Measurements from ENCODE around the gene ATF4. TPM values are rescaled to one million over a fixed set of nuclear protein-coding genes. Genes with fewer than 3 reads are reported as not detected.

The ATF4 gene
- total RNA-seq, 1 experiment from 2014 or later = 230 TPM

- H3K9me2 ChIP-seq (replicated peaks; ENCODE audit: low read length) = no peaks in the 10 kb centered on the region
- TF ChIP-seq EZH2 (IDR thresholded peaks at IDR 0.05; ENCODE audit: low read length, unreplicated experiment) = no peak
- TF ChIP-seq EZH2phosphoT487 (IDR thresholded peaks at IDR 0.05; ENCODE audit: borderline replicate concordance, low read length) = no peak
- no peak for TF ChIP-seq CTCF (conservative IDR thresholded peaks at IDR 0.05; ENCODE audit: low read depth, low read length)
- no peaks in the 10 kb centered on the region for H3K9me3 ChIP-seq (ENCODE audit: low read length)
- peaks cover 25% of the 10 kb centered on the region; the same call in 1 of the 2 replicates for H3K36me3 ChIP-seq (ENCODE audit: low read depth, low read length)
- H4K20me1 ChIP-seq (ENCODE audit: low read length) = no peaks in the 10 kb centered on the region
- H3K4me2 ChIP-seq (ENCODE audit: low read length) = peak within 1 kb of the TSS; percentile 78
- no TSS peak for BruUV-seq (replicated peaks)
- ATAC-seq = peak; percentile 97
- peak; percentile 90 for DNase-seq
- H3K79me2 ChIP-seq (ENCODE audit: low read length) = peaks cover 46% of the 10 kb centered on the region
- POLR2A ChIA-PET (ENCODE audit: unreplicated experiment) = no interaction called here
- peak within 1 kb of the TSS; percentile 94 for H3K9ac ChIP-seq (ENCODE audit: low read length)
- CTCF ChIA-PET = interaction anchor here (1.0 kb wide), 2 partner anchors 18 to 27 kb away, joined by 4 to 5 read pairs; partner anchors contain the start of gene ATF4
- peak within 1 kb of the TSS; percentile 93 for H3K4me3 ChIP-seq (ENCODE audit: low read length)
- intact Hi-C loops (cut with micrococcal nuclease) = no loop called here
- H3K4me1 ChIP-seq (ENCODE audit: insufficient read depth, low read length) = peaks cover 17% of the 10 kb centered on the region
- H3K27me3 ChIP-seq (ENCODE audit: low read length) = no peaks in the 10 kb centered on the region
- peak within 1 kb of the TSS; percentile 25; the same call in 1 of the 2 replicates for H3K27ac ChIP-seq (ENCODE audit: low read length)
- peak within 1 kb of the TSS; percentile 78 for H2AFZ ChIP-seq (ENCODE audit: low read length)
- H3F3A ChIP-seq (ENCODE audit: low read length, unreplicated experiment) = no peaks in the 10 kb centered on the region
Observed at GRCh38 chr22:39502109-39502788, 18.1 kb upstream of the ATF4 start, which contains the start of gene MIEF1. Gene MIEF1, plus strand, starts transcription at chr22:39502290. Its CDS starts 9,005 bp downstream, at chr22:39511295.

GRCh38 chr22:39502789-39503409 lies 17.5 kb upstream of the ATF4 start:
- ATAC-seq = peak; percentile 5; the same call in 1 of the 2 replicates
- ChIA-PET CTCF (no interaction called here), POLR2A (ENCODE audit: unreplicated experiment) (no interaction called here)
- TF ChIP-seq CTCF (conservative IDR thresholded peaks at IDR 0.05; ENCODE audit: low read depth, low read length) (no peak), EZH2 (IDR thresholded peaks at IDR 0.05; ENCODE audit: low read length, unreplicated experiment) (no peak), EZH2phosphoT487 (IDR thresholded peaks at IDR 0.05; ENCODE audit: borderline replicate concordance, low read length) (no peak)
- Histone ChIP-seq H3K27ac (ENCODE audit: low read length) (peak overlapping the region; percentile 25; the same call in 1 of the 2 replicates), H3K36me3 (ENCODE audit: low read depth, low read length) (peaks cover 27% of the 10 kb centered on the region; the same call in 1 of the 2 replicates), H3K9me3 (ENCODE audit: low read length) (no peaks in the 10 kb centered on the region), H3K4me3 (ENCODE audit: low read length) (peak overlapping the region; percentile 93), H4K20me1 (ENCODE audit: low read length) (no peaks in the 10 kb centered on the region), H3K79me2 (ENCODE audit: low read length) (peaks cover 50% of the 10 kb centered on the region), H3F3A (ENCODE audit: low read length, unreplicated experiment) (no peaks in the 10 kb centered on the region), H3K9me2 (replicated peaks; ENCODE audit: low read length) (no peaks in the 10 kb centered on the region), H3K27me3 (ENCODE audit: low read length) (no peaks in the 10 kb centered on the region), H3K4me1 (ENCODE audit: insufficient read depth, low read length) (peaks cover 17% of the 10 kb centered on the region), H2AFZ (ENCODE audit: low read length) (peak overlapping the region; percentile 78), H3K9ac (ENCODE audit: low read length) (peak overlapping the region; percentile 94), H3K4me2 (ENCODE audit: low read length) (peak overlapping the region; percentile 78)
- TSS peak; percentile 50 for BruUV-seq (replicated peaks)
- DNase-seq = no peak
- intact Hi-C loops (cut with micrococcal nuclease) = no loop called here
